Fibroblast of skin of left biceps (primary cell): ENCODE results near the gene TAP2.

Experiments used
- DNase-seq, 2 experiments: peaks; one replicate each; pipeline ENCODE4 v3.0.0-alpha.2; 2013; ENCODE audit warnings: low read depth in 2 of 2

The TAP2 gene

DNA sequence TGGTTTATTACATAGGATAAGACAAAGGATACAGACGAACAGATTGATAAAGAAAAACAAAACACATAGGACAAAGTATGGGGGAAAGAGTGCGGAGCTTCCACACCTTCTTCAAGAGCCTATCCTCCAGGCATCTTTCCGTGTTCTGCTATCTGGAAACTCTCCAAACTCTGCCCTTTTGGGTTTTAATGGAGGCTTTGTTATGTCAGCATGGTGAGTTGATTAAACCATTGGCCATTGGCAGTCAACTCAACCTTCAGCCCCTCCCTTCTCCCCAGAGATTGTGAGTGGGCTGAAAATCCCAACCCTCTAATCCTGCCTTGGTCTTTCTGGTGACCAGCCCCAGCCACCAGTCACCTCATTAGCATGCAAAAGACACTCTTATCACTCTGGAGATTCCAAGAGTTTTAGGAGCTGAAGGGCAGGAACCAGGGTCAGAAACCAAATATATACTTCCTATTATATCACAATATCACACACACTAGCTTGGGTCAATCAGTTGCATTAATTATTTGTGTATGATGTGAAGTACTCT is 45.6 kb downstream of the TAP2 start:
- DNase-seq, result no peak

DNA sequence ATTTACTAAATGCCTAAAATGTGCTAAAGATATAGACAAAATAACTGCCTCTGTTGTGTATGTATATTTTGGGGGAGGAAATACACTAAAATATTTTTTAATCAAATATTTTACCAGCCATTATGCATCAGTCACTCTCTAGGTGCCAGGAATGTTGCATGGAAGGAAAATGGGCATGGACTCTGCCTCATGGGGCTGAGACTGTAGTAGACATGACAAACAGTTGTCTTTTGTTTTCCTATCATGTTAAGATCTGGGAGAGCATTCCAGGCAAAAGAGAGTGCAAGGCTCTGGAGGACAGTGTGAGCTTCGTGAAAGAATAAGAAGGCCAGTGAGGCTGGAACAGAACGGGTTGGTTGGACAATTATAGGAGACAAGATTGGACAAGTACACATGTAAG is 48.2 kb downstream of the TAP2 start:
- no peak for DNase-seq
